CD4-positive, alpha-beta T cell treated with Interferon gamma for 1 hour (primary cell): ENCODE results near the gene NSG2.
"Not testable (repeated sequence)": the region's sequence is repeated elsewhere in the genome, so short reads cannot be mapped to it uniquely, and the experiment has no call there.

Experiments
- DNase-seq: peaks from one replicate; pipeline ENCODE4 v3.0.0-alpha.2; 2020

Gene NSG2

DNA sequence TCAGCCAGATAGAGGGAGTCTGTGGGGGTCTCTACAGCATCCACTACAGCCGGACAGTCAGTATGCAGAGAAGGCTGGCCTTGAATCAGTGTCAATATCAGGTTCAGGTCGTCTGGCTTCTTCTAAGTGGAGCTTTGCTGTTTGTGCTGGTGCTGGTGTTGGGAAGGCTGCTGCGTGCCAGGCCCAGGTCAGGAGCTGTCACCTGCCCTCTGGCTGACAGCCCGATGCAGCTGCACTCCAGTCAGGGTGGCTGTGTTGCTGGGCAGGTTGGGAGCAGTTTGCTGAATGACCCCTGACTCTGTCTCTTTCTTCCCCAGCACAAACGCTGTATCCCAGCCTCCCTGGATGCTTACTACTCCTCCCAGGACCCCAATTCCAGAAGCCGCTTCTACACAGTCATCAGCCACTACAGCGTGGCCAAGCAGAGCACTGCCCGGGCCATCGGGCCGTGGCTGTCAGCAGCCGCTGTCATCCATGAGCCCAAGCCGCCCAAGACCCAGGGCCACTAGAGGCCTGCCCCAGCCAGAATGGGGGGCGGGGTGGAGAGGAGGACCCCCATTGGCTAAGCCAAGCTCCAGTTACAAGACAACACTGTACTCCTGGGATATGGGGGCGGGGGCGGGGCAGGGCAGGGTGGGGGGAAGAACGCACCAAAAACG, 61.6 kb downstream of the NSG2 start:
- DNase-seq, result no peak

DNA sequence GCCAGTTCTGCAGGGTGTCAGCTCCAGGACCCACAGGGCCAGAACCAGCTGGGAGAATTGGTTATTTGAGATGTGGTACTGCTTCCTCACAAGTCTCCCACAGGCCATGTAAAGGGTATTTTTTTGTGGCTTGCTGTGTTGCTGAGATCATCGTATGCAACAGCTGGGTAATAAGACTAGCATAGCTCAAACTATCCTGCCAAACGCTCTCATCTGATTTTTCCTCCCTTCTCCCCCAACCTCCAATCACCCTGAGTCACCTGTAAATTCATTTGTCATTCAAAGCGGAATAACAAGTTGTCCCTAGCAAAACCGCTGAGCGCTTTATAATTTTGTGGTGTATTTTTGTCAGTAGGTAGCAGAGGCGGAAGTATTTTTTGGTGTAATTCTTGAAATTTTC, 63.2 kb downstream of the NSG2 start:
- no peak for DNase-seq

- DNase-seq, result no peak
These were observed 64.3 kb downstream of the NSG2 start for GRCh38 chr5:174109698-174110260.

- DNase-seq, result no peak
These were observed 64.8 kb downstream of the NSG2 start for GRCh38 chr5:174110310-174110709.

GRCh38 chr5:174111287-174111973, 65.9 kb downstream of the NSG2 start:
- DNase-seq, result no peak

DNA sequence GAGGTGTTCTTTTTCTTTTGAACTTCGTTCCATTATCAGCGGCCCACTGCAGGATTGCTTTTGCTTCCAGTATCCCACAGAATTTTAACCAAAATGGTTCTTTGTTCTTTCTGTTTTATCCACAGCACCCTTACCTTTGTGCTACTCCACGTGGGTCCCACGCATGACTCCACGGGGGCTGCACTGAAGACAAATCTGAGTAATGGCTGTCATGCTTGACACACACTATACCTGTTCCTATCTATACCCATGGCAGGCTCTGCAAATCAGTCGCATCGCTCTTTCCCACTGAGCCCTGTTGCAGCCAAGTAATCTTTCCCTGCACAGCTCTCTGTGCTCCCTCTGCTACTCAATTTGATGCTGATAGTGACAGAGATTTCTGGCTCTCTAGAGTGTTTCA, 69.7 kb downstream of the NSG2 start:
- no peak for DNase-seq

DNA sequence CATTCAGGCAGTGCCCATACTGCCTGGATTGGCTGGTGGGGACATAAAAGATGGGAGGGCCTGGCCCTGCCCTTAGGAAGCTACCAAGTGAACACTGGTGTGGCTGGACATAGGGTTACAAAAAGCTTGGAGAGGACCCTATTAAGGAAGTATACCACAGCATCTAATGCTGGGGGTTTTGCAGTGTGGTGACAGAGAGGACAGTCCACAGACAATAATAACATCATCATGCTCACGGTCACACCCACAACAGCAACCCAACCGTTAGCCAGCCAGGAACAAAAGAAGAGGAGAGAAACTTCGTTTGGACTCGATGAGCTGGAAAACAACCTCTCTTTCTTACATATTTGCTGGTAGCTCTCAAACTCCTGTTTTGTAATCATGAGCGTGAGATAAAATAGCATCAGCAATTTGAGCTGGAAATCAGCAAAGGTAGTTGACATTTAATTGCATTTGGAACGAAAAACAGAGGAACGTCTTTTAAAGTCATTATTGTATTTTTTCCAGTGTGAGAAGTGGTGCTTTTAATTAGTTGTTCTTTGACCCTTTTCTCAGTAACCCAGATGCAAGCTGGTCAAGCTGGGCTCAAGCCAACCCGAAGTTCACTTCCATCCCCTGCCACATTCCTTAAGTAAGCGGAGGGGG, 73.4 kb downstream of the NSG2 start:
- DNase-seq, result no peak

- DNase-seq, result no peak
These were observed 74.0 kb downstream of the NSG2 start for GRCh38 chr5:174119468-174119881.

DNA sequence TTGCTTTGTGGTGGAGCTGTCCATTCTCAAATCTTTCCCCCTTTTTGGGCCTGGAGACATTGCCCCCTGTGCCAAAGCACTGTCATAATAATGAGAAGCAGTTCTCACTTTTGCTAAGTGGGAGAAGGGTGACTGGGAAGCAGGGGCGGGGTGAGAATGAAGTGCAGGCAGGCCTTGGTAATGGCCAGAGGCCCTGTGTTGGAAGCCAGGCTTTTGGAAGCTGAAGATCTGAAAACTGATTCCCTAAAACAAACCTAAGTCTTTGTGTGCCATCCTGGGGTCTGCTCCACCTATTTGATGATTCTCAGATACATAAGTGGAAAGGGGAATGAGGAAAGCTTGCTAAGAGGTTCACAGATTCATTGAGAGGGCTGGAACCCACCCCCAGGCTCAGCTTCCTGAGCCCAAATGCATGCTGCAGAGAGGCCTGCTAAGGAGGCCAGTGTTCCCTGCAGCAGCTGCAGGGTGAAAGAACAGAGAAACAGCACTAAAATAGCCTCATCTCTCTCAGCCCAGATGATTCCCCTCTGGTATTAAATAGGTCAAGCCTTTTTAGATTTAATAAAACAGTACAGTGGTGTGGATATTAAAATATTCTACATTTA, 75.0 kb downstream of the NSG2 start:
- DNase-seq, result no peak

GRCh38 chr5:174134545-174134944, 89.0 kb downstream of the NSG2 start:
- no peak for DNase-seq

- DNase-seq, result no peak
These were observed 94.1 kb downstream of the NSG2 start for GRCh38 chr5:174139623-174140022.

- DNase-seq, result no peak
These were observed 95.0 kb downstream of the NSG2 start for GRCh38 chr5:174140452-174141020.

- no peak for DNase-seq
These were observed 95.9 kb downstream of the NSG2 start for GRCh38 chr5:174141398-174141797.

- DNase-seq, result no peak
These were observed 99.6 kb downstream of the NSG2 start for GRCh38 chr5:174145091-174145490.

DNA sequence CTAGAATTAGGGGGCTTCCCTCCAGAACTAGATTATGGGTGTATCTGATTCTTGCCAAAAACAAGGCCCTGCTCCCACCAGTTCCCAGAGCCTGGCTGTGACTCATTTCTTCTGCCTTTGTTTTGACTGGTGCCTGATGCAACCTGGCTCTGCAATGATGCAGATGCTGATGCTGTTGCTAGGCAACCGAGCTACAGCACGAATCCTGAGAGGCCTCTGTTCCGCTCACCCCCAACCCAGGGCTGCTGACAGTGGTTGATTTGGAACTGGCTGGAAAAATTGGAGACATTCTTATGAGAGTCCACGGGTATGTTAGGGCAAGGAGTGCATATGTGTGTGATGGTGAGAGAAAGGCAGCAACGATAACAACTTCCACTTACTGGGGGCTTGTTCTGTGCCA, 100.3 kb downstream of the NSG2 start:
- DNase-seq, result no peak

- DNase-seq, result no peak
These were observed 101.0 kb downstream of the NSG2 start for GRCh38 chr5:174146556-174146955.

DNA sequence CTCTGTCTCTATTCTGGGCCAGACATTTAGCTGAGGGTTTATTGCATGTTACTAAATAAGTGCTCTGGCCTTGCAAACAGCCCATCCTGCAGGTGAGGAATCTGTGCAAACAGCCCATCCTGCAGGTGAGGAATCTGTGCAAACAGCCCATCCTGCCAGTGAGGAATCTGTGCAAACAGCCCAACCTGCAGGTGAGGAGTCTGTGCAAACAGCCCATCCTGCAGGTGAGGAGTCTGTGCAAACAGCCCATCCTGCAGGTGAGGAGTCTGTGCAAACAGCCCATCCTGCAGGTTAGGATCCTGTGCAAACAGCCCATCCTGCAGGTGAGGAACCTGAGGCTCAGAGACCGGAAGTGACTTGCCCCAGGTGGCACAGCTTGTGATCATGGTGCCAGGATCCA, 101.5 kb downstream of the NSG2 start:
- not testable (repeated sequence) for DNase-seq

GRCh38 chr5:174147551-174147950, 102.0 kb downstream of the NSG2 start:
- no peak for DNase-seq

GRCh38 chr5:174148721-174149120, 103.2 kb downstream of the NSG2 start:
- DNase-seq, result no peak

DNA sequence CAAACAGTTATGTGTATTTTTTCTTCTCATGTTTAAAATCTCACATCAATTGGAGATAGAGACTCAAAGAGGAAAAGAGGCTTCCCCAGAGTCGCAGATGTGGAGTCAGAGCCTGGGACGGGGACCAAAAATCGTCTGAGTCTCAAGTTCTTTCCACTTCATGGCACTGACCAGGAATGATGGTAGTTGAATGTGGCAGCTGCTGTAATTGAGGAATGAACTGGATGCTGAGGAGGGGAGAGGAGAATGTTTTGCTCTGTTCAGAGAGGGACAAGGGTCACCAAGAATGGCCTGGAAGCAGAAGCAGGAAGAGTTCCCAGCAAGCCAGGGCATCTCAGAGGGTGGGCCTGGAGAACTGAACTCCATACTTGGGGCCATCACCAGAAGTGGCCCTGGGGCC, 103.9 kb downstream of the NSG2 start:
- DNase-seq, result no peak

- DNase-seq, result no peak
These were observed 104.5 kb downstream of the NSG2 start for GRCh38 chr5:174149989-174150388.

GRCh38 chr5:174151599-174152181, 106.2 kb downstream of the NSG2 start:
- no peak for DNase-seq

- DNase-seq, result no peak
These were observed 109.1 kb downstream of the NSG2 start for GRCh38 chr5:174154559-174154958.
